ENCODE measurements around the gene MAP2K5.

The MAP2K5 gene

GRCh38 chr15:67559576-67559975 lies 17.1 kb downstream of the MAP2K5 start:
- H3K79me2 ChIP-seq (ENCODE audit: insufficient read depth, low read length), result peaks cover 73% of the 10 kb centered on the region
- H3K4me3 ChIP-seq (ENCODE audit: low read length, poor library complexity, severe bottlenecking), result no peak overlapping the region
- no peak overlapping the region for H3K9ac ChIP-seq (ENCODE audit: low read depth, low read length, poor library complexity, severe bottlenecking)
- no peaks in the 10 kb centered on the region for H3K9me2 ChIP-seq (replicated peaks; ENCODE audit: low read depth, low read length)
- no peaks in the 10 kb centered on the region for H4K20me1 ChIP-seq (ENCODE audit: insufficient read depth, low read length, poor library complexity, severe bottlenecking)
- peaks cover 73% of the 10 kb centered on the region for H3K4me1 ChIP-seq (ENCODE audit: insufficient read depth, low read length, poor library complexity, severe bottlenecking)
- no peaks in the 10 kb centered on the region for H3K9me3 ChIP-seq (ENCODE audit: insufficient read depth, low read depth, low read length)
- H3K27me3 ChIP-seq (ENCODE audit: insufficient read depth, low read length, poor library complexity, severe bottlenecking), result no peaks in the 10 kb centered on the region
- no peak overlapping the region for H3K4me2 ChIP-seq (ENCODE audit: low read depth, low read length, poor library complexity, severe bottlenecking)
- peaks cover 13% of the 10 kb centered on the region for H3F3A ChIP-seq (ENCODE audit: low read depth)
- TF ChIP-seq CTCF (conservative IDR thresholded peaks at IDR 0.05; ENCODE audit: low read length), result no peak
- TF ChIP-seq EZH2phosphoT487 (IDR thresholded peaks at IDR 0.05; ENCODE audit: borderline replicate concordance), result no peak
- peaks cover 26% of the 10 kb centered on the region; the same call in 1 of the 2 replicates for H3K36me3 ChIP-seq (ENCODE audit: insufficient read depth, low read length)
- no peak overlapping the region for H2AFZ ChIP-seq (ENCODE audit: low read length)

DNA sequence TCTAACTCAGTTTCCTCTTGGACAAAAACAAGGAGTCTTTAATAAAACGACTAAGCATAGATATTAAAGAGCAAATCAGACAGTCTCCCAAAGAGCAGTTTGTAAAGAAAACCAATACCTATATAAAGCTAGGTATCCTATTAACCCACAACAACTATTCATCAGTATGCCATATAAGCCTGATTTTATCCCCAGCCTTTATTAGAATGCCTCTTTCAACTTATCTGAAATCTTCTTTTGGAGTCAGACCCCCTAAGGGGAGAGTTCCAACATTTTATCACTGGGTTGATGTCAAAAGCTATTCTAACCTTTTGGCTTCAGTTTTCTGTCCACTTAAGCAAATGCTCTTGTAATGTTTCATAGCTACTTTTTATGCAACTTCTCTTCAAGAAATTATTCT lies 17.8 kb downstream of the MAP2K5 start:
- H3K4me1 ChIP-seq (ENCODE audit: insufficient read depth, low read length, poor library complexity, severe bottlenecking), result peaks cover 71% of the 10 kb centered on the region
- H3K4me2 ChIP-seq (ENCODE audit: low read depth, low read length, poor library complexity, severe bottlenecking), result no peak overlapping the region

GRCh38 chr15:67563092-67563491 lies 20.6 kb downstream of the MAP2K5 start:
- H3K9me3 ChIP-seq (ENCODE audit: insufficient read depth, low read depth, low read length), result no peaks in the 10 kb centered on the region
- H2AFZ ChIP-seq (ENCODE audit: low read length), result no peak overlapping the region
- H3K4me2 ChIP-seq (ENCODE audit: low read depth, low read length, poor library complexity, severe bottlenecking), result no peak overlapping the region
- no peaks in the 10 kb centered on the region for H3F3A ChIP-seq (ENCODE audit: low read depth)
- TF ChIP-seq EZH2phosphoT487 (IDR thresholded peaks at IDR 0.05; ENCODE audit: borderline replicate concordance), result no peak
- no peak for TF ChIP-seq CTCF (conservative IDR thresholded peaks at IDR 0.05; ENCODE audit: low read length)
- no peaks in the 10 kb centered on the region for H3K9me2 ChIP-seq (replicated peaks; ENCODE audit: low read depth, low read length)
- H3K27me3 ChIP-seq (ENCODE audit: insufficient read depth, low read length, poor library complexity, severe bottlenecking), result no peaks in the 10 kb centered on the region
- peaks cover 26% of the 10 kb centered on the region; the same call in 1 of the 2 replicates for H3K36me3 ChIP-seq (ENCODE audit: insufficient read depth, low read length)
- no peak overlapping the region for H3K9ac ChIP-seq (ENCODE audit: low read depth, low read length, poor library complexity, severe bottlenecking)
- H3K4me1 ChIP-seq (ENCODE audit: insufficient read depth, low read length, poor library complexity, severe bottlenecking), result peaks cover 58% of the 10 kb centered on the region
- H3K79me2 ChIP-seq (ENCODE audit: insufficient read depth, low read length), result peaks cover 81% of the 10 kb centered on the region
- H4K20me1 ChIP-seq (ENCODE audit: insufficient read depth, low read length, poor library complexity, severe bottlenecking), result no peaks in the 10 kb centered on the region
- no peak overlapping the region for H3K4me3 ChIP-seq (ENCODE audit: low read length, poor library complexity, severe bottlenecking)

More for the DNA sequence above, 17.8 kb downstream of the MAP2K5 start:
- Histone ChIP-seq H3K4me3 (ENCODE audit: low read length, poor library complexity, severe bottlenecking) (no peak overlapping the region), H3K9me3 (ENCODE audit: insufficient read depth, low read depth, low read length) (no peaks in the 10 kb centered on the region), H3K9ac (ENCODE audit: low read depth, low read length, poor library complexity, severe bottlenecking) (no peak overlapping the region), H3F3A (ENCODE audit: low read depth) (peaks cover 13% of the 10 kb centered on the region), H2AFZ (ENCODE audit: low read length) (no peak overlapping the region), H4K20me1 (ENCODE audit: insufficient read depth, low read length, poor library complexity, severe bottlenecking) (no peaks in the 10 kb centered on the region), H3K9me2 (replicated peaks; ENCODE audit: low read depth, low read length) (no peaks in the 10 kb centered on the region), H3K79me2 (ENCODE audit: insufficient read depth, low read length) (peaks cover 69% of the 10 kb centered on the region), H3K36me3 (ENCODE audit: insufficient read depth, low read length) (peaks cover 26% of the 10 kb centered on the region; the same call in 1 of the 2 replicates), H3K27me3 (ENCODE audit: insufficient read depth, low read length, poor library complexity, severe bottlenecking) (no peaks in the 10 kb centered on the region)
- TF ChIP-seq CTCF (conservative IDR thresholded peaks at IDR 0.05; ENCODE audit: low read length) (no peak), EZH2phosphoT487 (IDR thresholded peaks at IDR 0.05; ENCODE audit: borderline replicate concordance) (no peak)
